Measurements from ENCODE around the gene BBX. TPM values are rescaled to one million over a fixed set of nuclear protein-coding genes. Genes with fewer than 3 reads are reported as not detected.

BBX gene
- total and polyA plus RNA-seq, 2 of the 13 experiments (the other 11 are each of a cell fraction or from before 2014, with no cell fraction given) = 13.7 to 23.2 TPM

DNA sequence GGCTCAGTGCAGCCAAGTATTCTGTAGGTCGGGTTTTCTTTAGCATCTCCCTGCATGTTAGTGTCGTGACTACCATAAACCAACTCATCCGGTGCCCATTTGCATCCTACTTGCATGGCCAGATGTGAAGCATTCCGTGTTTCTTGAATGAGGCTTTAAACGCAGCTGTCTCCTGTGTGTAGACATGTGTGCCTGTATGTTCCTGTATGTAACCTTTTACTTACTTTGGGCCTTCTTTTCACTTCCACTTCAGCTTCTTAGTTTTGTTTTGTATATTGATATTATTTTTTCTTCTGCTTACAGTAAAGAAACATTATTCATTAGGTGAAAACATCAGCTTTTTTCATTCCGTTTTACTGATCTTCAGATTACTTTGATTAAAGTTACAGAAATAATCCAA, 267.9 kb downstream of the BBX start:
- DNase-seq (ENCODE audit: low spot score) = no peak
- H3K36me3 ChIP-seq (replicated peaks in 1 of 2; ENCODE audit: control insufficient read depth in 1 of 2, insufficient read depth in 2 of 2, low read length in 2 of 2) = peaks cover 4 to 25% of the 10 kb centered on the region in 2 experiments; a peak in 3 of 5 replicates
- in situ Hi-C loops (cut with HindIII; ENCODE audit: extremely low pct_ligation_motif_present, low pct_unique_long_range_greater_than_20kb) (no loop called here), intact Hi-C loops (cut with micrococcal nuclease; ENCODE audit: unreplicated experiment) (no loop called here)
- ChIA-PET POLR2A (no interaction called here), CTCF (ENCODE audit: low intra/inter-chr PET ratio, low total read pairs) (no interaction called here)
- no peak for ATAC-seq
- no peak overlapping the region for H3K9ac ChIP-seq (ENCODE audit: insufficient read depth, low read depth, low read length)
- no TSS peak for BruUV-seq (replicated peaks)
- TF ChIP-seq, protein P1, sequence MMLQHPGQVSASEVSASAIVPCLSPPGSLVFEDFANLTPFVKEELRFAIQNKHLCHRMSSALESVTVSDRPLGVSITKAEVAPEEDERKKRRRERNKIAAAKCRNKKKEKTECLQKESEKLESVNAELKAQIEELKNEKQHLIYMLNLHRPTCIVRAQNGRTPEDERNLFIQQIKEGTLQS (CRISPR knock-in tag; IDR thresholded peaks at IDR 0.05) = no peak
- TF ChIP-seq ZNF549 (CRISPR knock-in tag; IDR thresholded peaks at IDR 0.05) (no peak), U2AF1 (optimal IDR thresholded peaks at IDR 0.05; ENCODE audit: low read depth, low read length) (no peak)
- FAIRE-seq = no peak
- H3K4me3 ChIP-seq (replicated peaks in 1 of 3; ENCODE audit: insufficient read depth in 1 of 3, low read depth in 2 of 3, low read length in 3 of 3) = no peak overlapping the region
- H3K9me3 ChIP-seq (ENCODE audit: low read length) = no peaks in the 10 kb centered on the region
- no peak overlapping the region for H2AFZ ChIP-seq (ENCODE audit: low read length)
- WGBS (ENCODE audit: low lambda C conversion rate) = 96% methylated on average over 6 of the region's 6 CpGs
- H4K20me1 ChIP-seq (ENCODE audit: insufficient read depth, low read length) = no peaks in the 10 kb centered on the region
- no peak overlapping the region for H3K27ac ChIP-seq (ENCODE audit: extremely low read length, insufficient read depth, low read length)
- H3K27me3 ChIP-seq (ENCODE audit: control insufficient read depth in 1 of 2, insufficient read depth in 2 of 2, low read length in 2 of 2) = no peaks in the 10 kb centered on the region
- no peak overlapping the region for H3K4me2 ChIP-seq (ENCODE audit: low read depth, low read length)
- no peaks in the 10 kb centered on the region for H3K4me1 ChIP-seq (ENCODE audit: insufficient read depth, low read length)
- no peaks in the 10 kb centered on the region for H3K79me2 ChIP-seq (ENCODE audit: insufficient read depth, low read length)

DNA sequence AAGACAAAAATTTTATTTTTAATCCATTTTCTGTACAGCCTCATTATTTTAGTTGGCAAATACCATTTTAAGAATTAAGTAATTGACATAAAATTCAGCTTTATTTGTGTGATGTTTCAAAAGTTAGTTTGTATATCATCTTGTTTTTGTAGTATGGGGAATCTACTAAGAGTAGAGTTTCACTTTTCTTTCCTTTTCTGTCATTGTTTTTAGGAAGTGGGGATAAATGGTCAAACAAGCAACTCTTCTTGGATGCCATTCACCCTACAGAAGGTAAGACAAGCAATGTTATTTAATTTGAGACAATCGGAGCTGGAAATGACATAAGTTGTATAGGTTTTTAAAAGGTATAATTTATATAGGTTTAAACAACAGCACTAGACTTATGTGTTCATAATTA, 268.3 kb downstream of the BBX start:
- H4K20me1 ChIP-seq (ENCODE audit: insufficient read depth, low read length) = no peaks in the 10 kb centered on the region
- FAIRE-seq (no peak), DNase-seq (ENCODE audit: low spot score) (no peak), ATAC-seq (no peak)
- no peaks in the 10 kb centered on the region for H3K27me3 ChIP-seq (ENCODE audit: control insufficient read depth in 1 of 2, insufficient read depth in 2 of 2, low read length in 2 of 2)
- in situ Hi-C loops (cut with HindIII; ENCODE audit: extremely low pct_ligation_motif_present, low pct_unique_long_range_greater_than_20kb) = no loop called here
- 100% methylated on average over 1 of the region's 1 CpG for WGBS (ENCODE audit: low lambda C conversion rate)
- ChIA-PET CTCF (ENCODE audit: low intra/inter-chr PET ratio, low total read pairs) (no interaction called here), POLR2A (no interaction called here)
- H2AFZ ChIP-seq (ENCODE audit: low read length) = no peak overlapping the region
- peaks cover 3% of the 10 kb centered on the region for H3K4me1 ChIP-seq (ENCODE audit: insufficient read depth, low read length)
- H3K4me2 ChIP-seq (ENCODE audit: low read depth, low read length) = no peak overlapping the region
- H3K27ac ChIP-seq (ENCODE audit: extremely low read length, insufficient read depth, low read length) = no peak overlapping the region
- peaks cover 4 to 25% of the 10 kb centered on the region in 2 experiments; a peak in 3 of 5 replicates for H3K36me3 ChIP-seq (replicated peaks in 1 of 2; ENCODE audit: control insufficient read depth in 1 of 2, insufficient read depth in 2 of 2, low read length in 2 of 2)
- H3K9me3 ChIP-seq (ENCODE audit: low read length) = no peaks in the 10 kb centered on the region
- no peak overlapping the region for H3K4me3 ChIP-seq (replicated peaks in 1 of 3; ENCODE audit: insufficient read depth in 1 of 3, low read depth in 2 of 3, low read length in 3 of 3)
- intact Hi-C loops (cut with micrococcal nuclease; ENCODE audit: unreplicated experiment) = no loop called here
- no peak overlapping the region for H3K9ac ChIP-seq (ENCODE audit: insufficient read depth, low read depth, low read length)
- no peaks in the 10 kb centered on the region for H3K79me2 ChIP-seq (ENCODE audit: insufficient read depth, low read length)
- no TSS peak for BruUV-seq (replicated peaks)
- TF ChIP-seq ZBTB7B (CRISPR knock-in tag; IDR thresholded peaks at IDR 0.05) (no peak), SRF (IDR thresholded peaks at IDR 0.05; ENCODE audit: low read depth, low read length) (no peak), RORA (CRISPR knock-in tag; IDR thresholded peaks at IDR 0.05) (no peak), ZNF3 (CRISPR knock-in tag; IDR thresholded peaks at IDR 0.05) (no peak), POLR2G (IDR thresholded peaks at IDR 0.05; ENCODE audit: low read depth, low read length) (no peak), ZNF329 (CRISPR knock-in tag; IDR thresholded peaks at IDR 0.05; ENCODE audit: low read depth) (no peak), CC2D1A (CRISPR knock-in tag; IDR thresholded peaks at IDR 0.05) (no peak), BRCA1 (CRISPR knock-in tag; IDR thresholded peaks at IDR 0.05) (no peak)
- TF ChIP-seq, protein P2, sequence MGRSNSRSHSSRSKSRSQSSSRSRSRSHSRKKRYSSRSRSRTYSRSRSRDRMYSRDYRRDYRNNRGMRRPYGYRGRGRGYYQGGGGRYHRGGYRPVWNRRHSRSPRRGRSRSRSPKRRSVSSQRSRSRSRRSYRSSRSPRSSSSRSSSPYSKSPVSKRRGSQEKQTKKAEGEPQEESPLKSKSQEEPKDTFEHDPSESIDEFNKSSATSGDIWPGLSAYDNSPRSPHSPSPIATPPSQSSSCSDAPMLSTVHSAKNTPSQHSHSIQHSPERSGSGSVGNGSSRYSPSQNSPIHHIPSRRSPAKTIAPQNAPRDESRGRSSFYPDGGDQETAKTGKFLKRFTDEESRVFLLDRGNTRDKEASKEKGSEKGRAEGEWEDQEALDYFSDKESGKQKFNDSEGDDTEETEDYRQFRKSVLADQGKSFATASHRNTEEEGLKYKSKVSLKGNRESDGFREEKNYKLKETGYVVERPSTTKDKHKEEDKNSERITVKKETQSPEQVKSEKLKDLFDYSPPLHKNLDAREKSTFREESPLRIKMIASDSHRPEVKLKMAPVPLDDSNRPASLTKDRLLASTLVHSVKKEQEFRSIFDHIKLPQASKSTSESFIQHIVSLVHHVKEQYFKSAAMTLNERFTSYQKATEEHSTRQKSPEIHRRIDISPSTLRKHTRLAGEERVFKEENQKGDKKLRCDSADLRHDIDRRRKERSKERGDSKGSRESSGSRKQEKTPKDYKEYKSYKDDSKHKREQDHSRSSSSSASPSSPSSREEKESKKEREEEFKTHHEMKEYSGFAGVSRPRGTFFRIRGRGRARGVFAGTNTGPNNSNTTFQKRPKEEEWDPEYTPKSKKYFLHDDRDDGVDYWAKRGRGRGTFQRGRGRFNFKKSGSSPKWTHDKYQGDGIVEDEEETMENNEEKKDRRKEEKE (IDR thresholded peaks at IDR 0.05) = no peak
- TF ChIP-seq, protein P3, sequence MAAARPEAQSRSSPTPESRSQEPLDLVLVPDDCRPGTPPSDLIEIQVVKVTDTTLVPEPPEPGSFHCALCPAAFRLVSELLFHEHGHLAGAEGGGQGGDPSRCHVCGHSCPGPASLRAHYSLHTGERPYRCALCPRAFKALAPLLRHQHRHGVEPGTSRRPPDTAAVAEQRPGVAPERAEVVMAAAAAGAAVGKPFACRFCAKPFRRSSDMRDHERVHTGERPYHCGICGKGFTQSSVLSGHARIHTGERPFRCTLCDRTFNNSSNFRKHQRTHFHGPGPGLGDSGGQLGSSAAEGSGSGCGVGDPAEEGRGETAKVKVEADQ (CRISPR knock-in tag; IDR thresholded peaks at IDR 0.05; ENCODE audit: borderline replicate concordance) = no peak
